KMS-11 (cell line): ENCODE data around the gene INO80C.
A peak's percentile ranks its signal among the peaks of the same experiment; 100 is the strongest.

Experiments used
- H2AFZ ChIP-seq: fragments of 200-600 bp; sonication (generic); 2 replicates; pipeline ENCODE4 v1.6.1; 2016; ENCODE audit warnings: antibody characterized with exemption, mixed run types, low read depth
- H3K27ac ChIP-seq: fragments of 200-600 bp; sonication (generic); 2 replicates; pipeline ENCODE4 v1.6.1; 2016; ENCODE audit warnings: mild to moderate bottlenecking, mixed run types
- H3K27me3 ChIP-seq: fragments of 200-600 bp; sonication (generic); 2 replicates; pipeline ENCODE4 v1.6.1; 2017; ENCODE audit warnings: mild to moderate bottlenecking, low read depth, mixed run types, moderate library complexity; ENCODE audit not compliant: insufficient read depth
- H3K36me3 ChIP-seq: fragments of 200-600 bp; sonication (generic); 2 replicates; pipeline ENCODE4 v1.6.1; 2017; ENCODE audit warnings: mild to moderate bottlenecking, mixed run types; ENCODE audit not compliant: insufficient read depth
- H3K4me1 ChIP-seq: fragments of 200-600 bp; sonication (generic); 2 replicates; pipeline ENCODE4 v1.6.1; 2016; ENCODE audit warnings: mild to moderate bottlenecking, low read depth, mixed run types; ENCODE audit not compliant: poor library complexity, severe bottlenecking
- H3K4me2 ChIP-seq: fragments of 200-600 bp; sonication (generic); 2 replicates; pipeline ENCODE4 v1.7.0; 2016; ENCODE audit warnings: mild to moderate bottlenecking, mixed run types
- H3K4me3 ChIP-seq: fragments of 200-600 bp; sonication (generic); IDR thresholded peaks from 2 replicates; pipeline ENCODE4 v1.6.1; 2017; ENCODE audit warnings: low read depth, low read length, mixed read lengths; ENCODE audit not compliant: insufficient read depth
- H3K79me2 ChIP-seq: fragments of 200-600 bp; sonication (generic); 2 replicates; pipeline ENCODE4 v1.6.1; 2016; ENCODE audit warnings: low read depth, mixed run types; ENCODE audit not compliant: insufficient read depth
- H3K9ac ChIP-seq: fragments of 200-600 bp; sonication (generic); 2 replicates; pipeline ENCODE4 v1.6.1; 2016; ENCODE audit warnings: mild to moderate bottlenecking, mixed run types
- H4K20me1 ChIP-seq: fragments of 200-600 bp; sonication (generic); 2 replicates; pipeline ENCODE4 v1.6.1; 2016; ENCODE audit warnings: mild to moderate bottlenecking, mixed run types; ENCODE audit not compliant: insufficient read depth
- TF ChIP-seq, protein P1 (sequence below): fragments of 200-600 bp; sonication (generic); conservative IDR thresholded peaks from 2 replicates; pipeline ENCODE4 v1.6.1; 2017; ENCODE audit warnings: low read depth, mild to moderate bottlenecking, antibody characterized with exemption, low read length, moderate library complexity, mixed read lengths

INO80C gene

DNA sequence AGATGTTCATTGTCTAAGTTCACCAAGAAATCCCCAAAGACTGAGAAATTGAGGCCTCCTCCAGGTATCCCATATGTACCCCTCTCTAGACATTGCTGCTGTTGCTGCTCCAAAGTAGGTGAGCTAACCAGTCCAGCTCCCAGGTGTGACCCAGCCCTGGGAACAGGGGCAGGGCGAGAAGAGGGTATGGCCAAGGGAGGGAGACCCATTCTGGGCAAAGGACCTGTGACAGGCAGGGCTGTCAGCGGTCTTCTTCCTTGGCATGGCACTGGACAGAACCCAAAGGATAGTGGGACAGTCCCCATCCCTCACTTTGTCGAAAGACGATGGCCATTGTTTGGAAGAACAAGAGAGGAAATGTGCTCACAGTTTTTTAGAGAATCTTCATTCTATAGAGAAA, 7.2 kb upstream of the INO80C start:
- H2AFZ ChIP-seq = no peak overlapping the region
- no peaks in the 10 kb centered on the region for H3K79me2 ChIP-seq
- no peak overlapping the region for H3K4me3 ChIP-seq
- no peaks in the 10 kb centered on the region for H3K36me3 ChIP-seq
- H3K27ac ChIP-seq = no peak overlapping the region
- no peak overlapping the region for H3K4me2 ChIP-seq
- TF ChIP-seq, protein P1, sequence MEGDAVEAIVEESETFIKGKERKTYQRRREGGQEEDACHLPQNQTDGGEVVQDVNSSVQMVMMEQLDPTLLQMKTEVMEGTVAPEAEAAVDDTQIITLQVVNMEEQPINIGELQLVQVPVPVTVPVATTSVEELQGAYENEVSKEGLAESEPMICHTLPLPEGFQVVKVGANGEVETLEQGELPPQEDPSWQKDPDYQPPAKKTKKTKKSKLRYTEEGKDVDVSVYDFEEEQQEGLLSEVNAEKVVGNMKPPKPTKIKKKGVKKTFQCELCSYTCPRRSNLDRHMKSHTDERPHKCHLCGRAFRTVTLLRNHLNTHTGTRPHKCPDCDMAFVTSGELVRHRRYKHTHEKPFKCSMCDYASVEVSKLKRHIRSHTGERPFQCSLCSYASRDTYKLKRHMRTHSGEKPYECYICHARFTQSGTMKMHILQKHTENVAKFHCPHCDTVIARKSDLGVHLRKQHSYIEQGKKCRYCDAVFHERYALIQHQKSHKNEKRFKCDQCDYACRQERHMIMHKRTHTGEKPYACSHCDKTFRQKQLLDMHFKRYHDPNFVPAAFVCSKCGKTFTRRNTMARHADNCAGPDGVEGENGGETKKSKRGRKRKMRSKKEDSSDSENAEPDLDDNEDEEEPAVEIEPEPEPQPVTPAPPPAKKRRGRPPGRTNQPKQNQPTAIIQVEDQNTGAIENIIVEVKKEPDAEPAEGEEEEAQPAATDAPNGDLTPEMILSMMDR = no peak
- no peak overlapping the region for H3K9ac ChIP-seq
- H3K4me1 ChIP-seq = no peaks in the 10 kb centered on the region
- no peaks in the 10 kb centered on the region for H4K20me1 ChIP-seq
- no peaks in the 10 kb centered on the region for H3K27me3 ChIP-seq

DNA sequence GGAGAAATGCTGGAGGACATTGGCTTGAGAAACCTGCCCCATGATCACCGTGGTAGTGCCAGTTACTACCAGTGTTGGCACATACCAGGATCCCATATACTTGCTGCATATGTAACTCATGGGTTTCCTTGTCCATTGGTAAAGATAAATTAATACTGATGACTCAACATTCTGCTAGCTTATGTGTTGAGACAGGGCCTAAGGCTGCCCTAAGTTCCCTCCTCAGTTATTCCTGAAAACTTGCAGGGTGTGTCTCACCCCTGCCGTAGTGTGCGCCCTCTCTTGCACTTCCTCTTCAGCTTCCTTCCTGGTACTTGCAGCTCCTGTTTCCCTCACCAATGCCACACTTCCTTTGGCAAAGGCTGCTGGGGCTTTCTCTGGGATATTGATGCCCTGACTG, 4.3 kb upstream of the INO80C start:
- no peak overlapping the region for H3K9ac ChIP-seq
- H3K27ac ChIP-seq = no peak overlapping the region
- H2AFZ ChIP-seq = no peak overlapping the region
- H3K27me3 ChIP-seq = no peaks in the 10 kb centered on the region
- H3K4me1 ChIP-seq = no peaks in the 10 kb centered on the region
- TF ChIP-seq, protein P1 = no peak
- H4K20me1 ChIP-seq = no peaks in the 10 kb centered on the region
- H3K4me3 ChIP-seq = no peak overlapping the region
- no peak overlapping the region for H3K4me2 ChIP-seq
- no peaks in the 10 kb centered on the region for H3K36me3 ChIP-seq
- H3K79me2 ChIP-seq = no peaks in the 10 kb centered on the region

DNA sequence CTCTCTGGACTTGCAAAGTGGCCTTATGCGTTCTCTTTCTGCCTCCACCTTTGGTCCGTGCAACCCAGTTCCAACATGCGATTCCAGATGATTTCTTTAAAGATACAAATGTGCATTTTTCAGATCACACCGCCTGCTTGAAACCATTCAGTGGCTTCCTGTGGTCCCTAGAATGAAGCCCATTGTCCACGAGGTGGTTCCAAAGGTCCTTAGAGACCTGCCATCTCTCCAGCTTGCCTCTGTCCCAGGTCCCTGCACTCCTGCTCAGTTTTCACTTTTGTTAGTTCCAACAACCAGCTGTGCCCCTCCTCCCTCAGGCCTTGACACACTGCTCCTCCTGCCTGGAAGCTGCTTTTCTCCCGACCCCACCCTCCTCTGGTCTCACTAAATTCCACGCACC, 3.6 kb upstream of the INO80C start:
- TF ChIP-seq, protein P1 = no peak
- H2AFZ ChIP-seq = no peak overlapping the region
- no peak overlapping the region for H3K9ac ChIP-seq
- peaks cover 7% of the 10 kb centered on the region for H3K4me1 ChIP-seq
- no peak overlapping the region for H3K4me2 ChIP-seq
- no peak overlapping the region for H3K4me3 ChIP-seq
- H4K20me1 ChIP-seq = no peaks in the 10 kb centered on the region
- H3K36me3 ChIP-seq = no peaks in the 10 kb centered on the region
- no peak overlapping the region for H3K27ac ChIP-seq
- no peaks in the 10 kb centered on the region for H3K27me3 ChIP-seq
- no peaks in the 10 kb centered on the region for H3K79me2 ChIP-seq

DNA sequence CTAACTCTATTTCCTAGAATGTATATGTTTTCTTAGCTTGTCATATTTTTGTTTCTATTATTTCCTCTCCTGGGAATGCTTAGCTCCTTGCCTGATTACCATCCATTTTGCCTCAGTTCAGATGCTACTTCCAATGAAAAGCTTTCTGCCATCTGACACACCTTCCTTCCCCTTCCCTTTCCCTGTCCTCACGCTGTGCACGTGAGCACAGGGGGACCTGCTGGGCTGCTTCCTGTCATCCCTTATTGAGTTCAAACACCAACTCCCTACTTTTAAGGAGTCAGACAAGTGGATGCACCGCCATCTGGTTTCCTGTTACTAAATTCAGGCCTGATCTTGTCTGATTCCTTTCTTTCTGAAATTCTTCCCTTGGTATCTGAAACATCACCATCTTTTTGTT, 2.4 kb upstream of the INO80C start:
- Histone ChIP-seq H3K4me1 (peaks cover 16% of the 10 kb centered on the region), H3K36me3 (no peaks in the 10 kb centered on the region), H3K4me2 (no peak overlapping the region), H3K79me2 (no peaks in the 10 kb centered on the region), H3K9ac (no peak overlapping the region), H2AFZ (no peak overlapping the region), H3K27ac (no peak overlapping the region), H3K27me3 (no peaks in the 10 kb centered on the region), H4K20me1 (no peaks in the 10 kb centered on the region), H3K4me3 (no peak overlapping the region)
- TF ChIP-seq, protein P1 = no peak

DNA sequence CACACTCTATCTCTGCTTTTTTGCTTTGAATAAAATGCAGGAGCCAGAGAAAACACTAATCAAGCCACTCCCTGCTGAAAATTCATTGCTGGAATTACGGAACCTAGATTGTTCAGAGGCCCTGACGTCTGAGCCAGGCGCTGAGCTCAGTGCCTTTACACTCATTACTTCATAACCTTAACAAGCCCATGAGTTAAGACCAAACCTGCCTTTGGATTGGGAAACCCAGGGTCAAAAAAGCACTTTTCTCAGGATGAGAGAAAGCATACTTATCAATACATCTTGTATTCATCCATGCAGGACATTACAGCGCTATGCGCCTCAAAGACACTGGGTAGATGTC, 762 bp downstream of the INO80C start:
- Histone ChIP-seq H3K4me3 (no peak overlapping the region), H3K9ac (peak overlapping the region; percentile 71), H3K27me3 (no peaks in the 10 kb centered on the region), H3K79me2 (no peaks in the 10 kb centered on the region), H2AFZ (peak overlapping the region; percentile 77), H3K36me3 (no peaks in the 10 kb centered on the region), H3K4me2 (peak overlapping the region; percentile 74), H3K27ac (peak overlapping the region; percentile 66), H4K20me1 (no peaks in the 10 kb centered on the region), H3K4me1 (peaks cover 16% of the 10 kb centered on the region)
- TF ChIP-seq, protein P1 = no peak
